ENCODE measurements around the gene NID2.

GRCh38 chr14:52013984-52014600 lies 54.8 kb downstream of the NID2 start:
- TF ChIP-seq, protein P1, sequence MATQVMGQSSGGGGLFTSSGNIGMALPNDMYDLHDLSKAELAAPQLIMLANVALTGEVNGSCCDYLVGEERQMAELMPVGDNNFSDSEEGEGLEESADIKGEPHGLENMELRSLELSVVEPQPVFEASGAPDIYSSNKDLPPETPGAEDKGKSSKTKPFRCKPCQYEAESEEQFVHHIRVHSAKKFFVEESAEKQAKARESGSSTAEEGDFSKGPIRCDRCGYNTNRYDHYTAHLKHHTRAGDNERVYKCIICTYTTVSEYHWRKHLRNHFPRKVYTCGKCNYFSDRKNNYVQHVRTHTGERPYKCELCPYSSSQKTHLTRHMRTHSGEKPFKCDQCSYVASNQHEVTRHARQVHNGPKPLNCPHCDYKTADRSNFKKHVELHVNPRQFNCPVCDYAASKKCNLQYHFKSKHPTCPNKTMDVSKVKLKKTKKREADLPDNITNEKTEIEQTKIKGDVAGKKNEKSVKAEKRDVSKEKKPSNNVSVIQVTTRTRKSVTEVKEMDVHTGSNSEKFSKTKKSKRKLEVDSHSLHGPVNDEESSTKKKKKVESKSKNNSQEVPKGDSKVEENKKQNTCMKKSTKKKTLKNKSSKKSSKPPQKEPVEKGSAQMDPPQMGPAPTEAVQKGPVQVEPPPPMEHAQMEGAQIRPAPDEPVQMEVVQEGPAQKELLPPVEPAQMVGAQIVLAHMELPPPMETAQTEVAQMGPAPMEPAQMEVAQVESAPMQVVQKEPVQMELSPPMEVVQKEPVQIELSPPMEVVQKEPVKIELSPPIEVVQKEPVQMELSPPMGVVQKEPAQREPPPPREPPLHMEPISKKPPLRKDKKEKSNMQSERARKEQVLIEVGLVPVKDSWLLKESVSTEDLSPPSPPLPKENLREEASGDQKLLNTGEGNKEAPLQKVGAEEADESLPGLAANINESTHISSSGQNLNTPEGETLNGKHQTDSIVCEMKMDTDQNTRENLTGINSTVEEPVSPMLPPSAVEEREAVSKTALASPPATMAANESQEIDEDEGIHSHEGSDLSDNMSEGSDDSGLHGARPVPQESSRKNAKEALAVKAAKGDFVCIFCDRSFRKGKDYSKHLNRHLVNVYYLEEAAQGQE (IDR thresholded peaks at IDR 0.05), result no peak
- TF ChIP-seq, protein P2, sequence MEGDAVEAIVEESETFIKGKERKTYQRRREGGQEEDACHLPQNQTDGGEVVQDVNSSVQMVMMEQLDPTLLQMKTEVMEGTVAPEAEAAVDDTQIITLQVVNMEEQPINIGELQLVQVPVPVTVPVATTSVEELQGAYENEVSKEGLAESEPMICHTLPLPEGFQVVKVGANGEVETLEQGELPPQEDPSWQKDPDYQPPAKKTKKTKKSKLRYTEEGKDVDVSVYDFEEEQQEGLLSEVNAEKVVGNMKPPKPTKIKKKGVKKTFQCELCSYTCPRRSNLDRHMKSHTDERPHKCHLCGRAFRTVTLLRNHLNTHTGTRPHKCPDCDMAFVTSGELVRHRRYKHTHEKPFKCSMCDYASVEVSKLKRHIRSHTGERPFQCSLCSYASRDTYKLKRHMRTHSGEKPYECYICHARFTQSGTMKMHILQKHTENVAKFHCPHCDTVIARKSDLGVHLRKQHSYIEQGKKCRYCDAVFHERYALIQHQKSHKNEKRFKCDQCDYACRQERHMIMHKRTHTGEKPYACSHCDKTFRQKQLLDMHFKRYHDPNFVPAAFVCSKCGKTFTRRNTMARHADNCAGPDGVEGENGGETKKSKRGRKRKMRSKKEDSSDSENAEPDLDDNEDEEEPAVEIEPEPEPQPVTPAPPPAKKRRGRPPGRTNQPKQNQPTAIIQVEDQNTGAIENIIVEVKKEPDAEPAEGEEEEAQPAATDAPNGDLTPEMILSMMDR (IDR thresholded peaks at IDR 0.05; ENCODE audit: low read depth, low read length, missing input control), result no peak
- no peak for TF ChIP-seq RAD21 (IDR thresholded peaks at IDR 0.05)
- TF ChIP-seq JUND (IDR thresholded peaks at IDR 0.05), result no peak

Measured in liver (tissue), 3 donors.